Esophagus squamous epithelium (tissue), 5 donors: ENCODE measurements around the gene PRIMPOL. TPM values are rescaled to one million over a fixed set of nuclear protein-coding genes. Genes with fewer than 3 reads are reported as not detected.

Experiments used
- DNase-seq: peaks from one replicate; lab custom pipeline; 2025; lab: John Stamatoyannopoulos, UW
- H3K27ac ChIP-seq, 4 donors: fragments of 200-600 bp; sonication (generic); one replicate each; pipeline ENCODE4 v1.5.1; 2016 to 2019; ENCODE audit warnings: mild to moderate bottlenecking in 1 of 4
- H3K27me3 ChIP-seq, 4 donors: fragments of 200-600 bp; sonication (generic); 1 replicate in 3 of 4; 2 replicates in 1 of 4; pipeline versions ENCODE4 v1.5.1 to v1.6.0; 2017 to 2021; ENCODE audit warnings: antibody characterized with exemption in 1 of 4
- H3K36me3 ChIP-seq, 3 donors: fragments of 200-600 bp; sonication (generic); one replicate each; pipeline ENCODE4 v1.5.1; 2016 to 2019
- H3K4me1 ChIP-seq, 3 donors: fragments of 200-600 bp; sonication (generic); one replicate each; pipeline ENCODE4 v1.5.1; 2017 to 2019
- H3K4me3 ChIP-seq, 4 donors: fragments of 200-600 bp; sonication (generic); 1 replicate in 3 of 4; 2 replicates in 1 of 4; pipeline ENCODE4 v1.5.1; 2016 to 2019; ENCODE audit warnings: mild to moderate bottlenecking in 2 of 4, moderate library complexity in 1 of 4
- H3K9me3 ChIP-seq, 3 donors: fragments of 200-600 bp; sonication (generic); one replicate each; pipeline ENCODE4 v1.5.1; 2016 to 2019
- POLR2A ChIP-seq, 4 donors: fragments of 450-650 bp; IDR thresholded peaks; one replicate each; pipeline ENCODE4 v1.6.1; 2017; ENCODE audit warnings: antibody characterized with exemption in 4 of 4, mild to moderate bottlenecking in 4 of 4, moderate library complexity in 3 of 4
- WGBS, 2 donors: methylation state at CpG; one replicate each; pipeline ENCODE4 v1.1.5; 2018; 5-methylcytosine and 5-hydroxymethylcytosine counted together
- intact Hi-C: fragments of 100-400 bp; cut with DNase I; formaldehyde crosslinking; loops from one replicate; pipeline ENCODE4 v1.15.0; 2022
- total RNA-seq, 4 donors: library from RNA; depleted of rRNA; stranded (reverse); fragments of >200 nt; gene quantifications; one replicate each; pipeline ENCODE4 v1.1.0, GENCODE V29; 2016
- TF ChIP-seq, protein P1 (sequence below), 6 experiments: fragments of 450-650 bp in 4 of 6; fragments of 200-600 bp in 2 of 6; sonication (generic) in 2 of 6; IDR thresholded peaks; one replicate each; pipeline ENCODE4 v1.5.1; 2016 to 2019; ENCODE audit warnings: antibody characterized with exemption in 6 of 6, mild to moderate bottlenecking in 4 of 6, moderate library complexity in 4 of 6
- donor health status: DM: yes; HTN: yes; CAD: no.

Gene PRIMPOL
- total RNA-seq, 4 donors from 2014 or later = 4.5 to 15.6 (median 10.8) TPM

DNA sequence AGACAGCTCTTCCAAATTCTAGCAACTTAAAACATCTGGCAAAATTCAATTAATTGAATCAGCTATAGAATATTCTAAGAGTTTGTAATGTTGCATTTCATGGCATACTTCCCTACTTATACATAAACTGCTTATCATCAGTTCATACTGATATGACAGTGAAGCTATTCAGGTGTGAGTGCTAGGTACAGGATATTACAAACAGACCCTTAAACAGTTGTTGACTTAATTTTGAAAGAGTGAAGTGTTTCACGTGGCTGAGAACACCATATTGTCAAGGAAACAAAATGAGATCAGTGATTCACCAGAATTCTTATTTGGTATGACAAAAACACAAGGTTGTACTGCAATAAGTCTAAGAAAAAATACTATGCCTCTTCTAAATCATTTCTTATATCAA lies 56.9 kb downstream of the PRIMPOL start:
- 56 to 75% methylated on average over 1 of the region's 1 CpG for WGBS, 2 donors
- H3K4me1 ChIP-seq = no peaks in the 10 kb centered on the region
- no peak for DNase-seq
- H3K27ac ChIP-seq = no peak overlapping the region
- H3K27me3 ChIP-seq = no peaks in the 10 kb centered on the region
- H3K9me3 ChIP-seq = no peaks in the 10 kb centered on the region
- intact Hi-C loops = no loop called here
- TF ChIP-seq POLR2A (IDR thresholded peaks at IDR 0.05) = no peak
- TF ChIP-seq, protein P1, sequence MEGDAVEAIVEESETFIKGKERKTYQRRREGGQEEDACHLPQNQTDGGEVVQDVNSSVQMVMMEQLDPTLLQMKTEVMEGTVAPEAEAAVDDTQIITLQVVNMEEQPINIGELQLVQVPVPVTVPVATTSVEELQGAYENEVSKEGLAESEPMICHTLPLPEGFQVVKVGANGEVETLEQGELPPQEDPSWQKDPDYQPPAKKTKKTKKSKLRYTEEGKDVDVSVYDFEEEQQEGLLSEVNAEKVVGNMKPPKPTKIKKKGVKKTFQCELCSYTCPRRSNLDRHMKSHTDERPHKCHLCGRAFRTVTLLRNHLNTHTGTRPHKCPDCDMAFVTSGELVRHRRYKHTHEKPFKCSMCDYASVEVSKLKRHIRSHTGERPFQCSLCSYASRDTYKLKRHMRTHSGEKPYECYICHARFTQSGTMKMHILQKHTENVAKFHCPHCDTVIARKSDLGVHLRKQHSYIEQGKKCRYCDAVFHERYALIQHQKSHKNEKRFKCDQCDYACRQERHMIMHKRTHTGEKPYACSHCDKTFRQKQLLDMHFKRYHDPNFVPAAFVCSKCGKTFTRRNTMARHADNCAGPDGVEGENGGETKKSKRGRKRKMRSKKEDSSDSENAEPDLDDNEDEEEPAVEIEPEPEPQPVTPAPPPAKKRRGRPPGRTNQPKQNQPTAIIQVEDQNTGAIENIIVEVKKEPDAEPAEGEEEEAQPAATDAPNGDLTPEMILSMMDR (IDR thresholded peaks at IDR 0.05) = no peak
- peaks cover 0 to 60% (median 0%) of the 10 kb centered on the region in 3 donors for H3K36me3 ChIP-seq
- H3K4me3 ChIP-seq = no peak overlapping the region

DNA sequence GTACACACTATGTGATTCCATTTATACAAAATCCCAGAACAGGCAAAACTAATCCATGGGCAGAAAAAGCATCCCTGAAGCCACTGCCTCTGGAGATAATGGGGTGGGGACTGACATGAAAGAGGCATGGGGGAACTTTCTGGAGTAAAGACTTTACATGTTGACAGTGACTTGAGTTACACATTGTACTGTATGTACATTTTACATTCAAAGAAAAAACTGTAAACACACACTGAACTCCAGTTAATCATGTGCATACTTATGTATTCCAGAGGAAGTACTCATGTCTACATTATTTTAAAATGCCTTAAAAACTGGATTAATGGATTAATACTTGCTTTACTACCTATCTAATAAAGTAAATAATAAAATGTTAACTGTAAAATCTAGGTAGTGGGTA lies 62.8 kb downstream of the PRIMPOL start:
- TF ChIP-seq, protein P1 (IDR thresholded peaks at IDR 0.05) = no peak
- TF ChIP-seq POLR2A (IDR thresholded peaks at IDR 0.05) = no peak
- intact Hi-C loops = no loop called here

DNA sequence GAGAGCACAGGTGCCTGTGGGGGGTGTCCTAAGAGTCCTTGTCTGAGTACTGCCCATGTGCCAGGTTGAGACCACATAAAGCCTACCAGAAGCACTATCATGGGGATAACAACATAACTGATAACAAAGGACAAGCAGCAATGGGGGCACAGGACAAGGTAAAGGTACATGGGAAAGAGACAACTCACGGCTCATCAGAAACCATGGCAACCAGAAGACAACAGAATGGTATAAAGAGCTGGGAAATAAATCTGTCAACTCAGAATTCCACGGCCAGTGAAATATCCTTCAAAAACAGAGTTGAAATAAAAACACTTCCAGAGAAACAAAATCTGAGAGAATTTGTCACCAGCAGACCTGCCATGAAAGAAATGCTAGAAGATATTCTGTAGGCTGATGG lies 64.3 kb downstream of the PRIMPOL start:
- WGBS, 2 donors = 50 to 78% methylated on average over 2 of the region's 2 CpGs

More for the DNA sequence above, 62.8 kb downstream of the PRIMPOL start:
- Histone ChIP-seq H3K4me3 (no peak overlapping the region), H3K27me3 (no peaks in the 10 kb centered on the region), H3K4me1 (no peaks in the 10 kb centered on the region), H3K9me3 (no peaks in the 10 kb centered on the region), H3K36me3 (peaks cover 0 to 54% (median 0%) of the 10 kb centered on the region in 3 donors), H3K27ac (no peak overlapping the region)
- DNase-seq = no peak

DNA sequence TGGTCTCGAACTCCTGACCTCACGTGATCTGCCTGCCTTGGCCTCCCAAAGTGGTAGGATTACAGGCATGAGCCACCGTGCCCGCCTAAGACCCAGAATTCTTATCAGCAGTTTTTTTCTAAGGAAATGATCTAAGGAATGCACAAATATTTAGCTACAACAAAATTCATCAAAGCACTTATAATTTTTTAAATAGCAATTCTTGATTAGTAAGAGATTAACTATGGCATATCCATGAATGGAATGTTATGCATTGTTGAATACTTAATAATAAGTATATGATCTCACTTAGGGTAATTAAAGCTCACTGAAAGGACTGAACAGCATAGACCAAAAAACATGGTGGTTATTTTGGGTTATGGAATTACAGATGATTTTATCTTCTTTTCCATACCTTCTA lies 66.0 kb downstream of the PRIMPOL start:
- no peak for DNase-seq
- WGBS, 2 donors = 92 to 94% methylated on average over 2 to 4 of the region's 4 CpGs
- Histone ChIP-seq H3K4me3 (no peak overlapping the region), H3K9me3 (no peaks in the 10 kb centered on the region), H3K27me3 (no peaks in the 10 kb centered on the region), H3K4me1 (no peaks in the 10 kb centered on the region), H3K27ac (no peak overlapping the region), H3K36me3 (peaks cover 0 to 50% (median 0%) of the 10 kb centered on the region in 3 donors)
- no peak for TF ChIP-seq POLR2A (IDR thresholded peaks at IDR 0.05)
- TF ChIP-seq, protein P1 (IDR thresholded peaks at IDR 0.05) = no peak
- intact Hi-C loops = no loop called here

More for the DNA sequence above, 64.3 kb downstream of the PRIMPOL start:
- no peak for DNase-seq
- TF ChIP-seq, protein P1 (IDR thresholded peaks at IDR 0.05) = no peak
- TF ChIP-seq POLR2A (IDR thresholded peaks at IDR 0.05) = no peak
- Histone ChIP-seq H3K36me3 (peaks cover 0 to 55% (median 0%) of the 10 kb centered on the region in 3 donors), H3K27ac (no peak overlapping the region), H3K4me1 (no peaks in the 10 kb centered on the region), H3K9me3 (no peaks in the 10 kb centered on the region), H3K27me3 (no peaks in the 10 kb centered on the region), H3K4me3 (no peak overlapping the region)
- intact Hi-C loops = no loop called here

DNA sequence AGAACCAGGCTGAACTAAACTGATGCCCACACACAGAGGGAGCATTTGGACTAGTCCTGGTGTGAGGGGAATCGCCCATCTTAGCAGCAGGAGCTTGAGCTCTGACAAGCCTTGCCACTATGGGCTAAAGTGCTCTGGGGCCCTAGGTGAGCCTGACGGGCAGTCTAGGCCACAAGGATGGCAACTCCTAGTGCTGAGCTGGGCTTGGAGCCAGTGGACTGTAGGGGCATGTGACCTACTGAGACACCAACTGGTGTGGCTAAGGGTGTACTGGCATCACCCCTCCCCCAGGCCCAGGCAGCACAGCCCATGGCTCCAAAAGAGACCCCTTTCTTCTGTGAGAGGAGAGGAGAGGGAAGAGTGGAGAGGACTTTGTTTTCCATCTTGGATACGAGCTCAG lies 69.9 kb downstream of the PRIMPOL start:
- TF ChIP-seq, protein P1 (IDR thresholded peaks at IDR 0.05) = no peak
- no peak for TF ChIP-seq POLR2A (IDR thresholded peaks at IDR 0.05)
- Histone ChIP-seq H3K27ac (no peak overlapping the region), H3K36me3 (peaks cover 0 to 51% (median 0%) of the 10 kb centered on the region in 3 donors), H3K9me3 (no peaks in the 10 kb centered on the region), H3K27me3 (no peaks in the 10 kb centered on the region), H3K4me3 (no peak overlapping the region), H3K4me1 (no peaks in the 10 kb centered on the region)
- intact Hi-C loops = no loop called here
- WGBS, 2 donors = 100% methylated on average over 1 to 2 of the region's 3 CpGs
- DNase-seq = no peak
